RWPE2 (cell line): Measurements from ENCODE around the gene SPATA13.
"Not testable (repeated sequence)": the region's sequence is repeated elsewhere in the genome, so short reads cannot be mapped to it uniquely, and the experiment has no call there.

Experiments
- ATAC-seq: fragments of 200-7000 bp; cut with Tn5 transposase; 3 replicates; pipeline ENCODE4 v1.9.1; 2021; ENCODE audit warnings: low read depth
- DNase-seq: peaks from one replicate; pipeline ENCODE4 v3.0.0-alpha.2; 2020; ENCODE audit warnings: low spot score
- H3K27ac ChIP-seq: fragments of 450-650 bp; 2 replicates; pipeline ENCODE4 v1.5.1; 2017; ENCODE audit warnings: mild to moderate bottlenecking; ENCODE audit not compliant: poor library complexity, severe bottlenecking
- H3K27me3 ChIP-seq: fragments of 250-450 bp; sonication (Bioruptor Pico); 2 replicates; pipeline ENCODE4 v1.5.1; 2021; ENCODE audit warnings: mild to moderate bottlenecking, moderate library complexity; ENCODE audit not compliant: insufficient read depth, poor library complexity, severe bottlenecking
- H3K36me3 ChIP-seq: fragments of 250-450 bp; sonication (Bioruptor Pico); 2 replicates; pipeline ENCODE4 v1.5.1; 2020; ENCODE audit warnings: low read depth, mild to moderate bottlenecking, moderate library complexity
- H3K4me1 ChIP-seq: fragments of 250-450 bp; sonication (Bioruptor Pico); 2 replicates; pipeline ENCODE4 v1.5.1; 2021; ENCODE audit warnings: mild to moderate bottlenecking, moderate library complexity; ENCODE audit not compliant: insufficient read depth, poor library complexity, severe bottlenecking
- H3K4me3 ChIP-seq: fragments of 250-450 bp; sonication (Bioruptor Pico); 2 replicates; pipeline ENCODE4 v1.5.1; 2021; ENCODE audit warnings: mild to moderate bottlenecking, moderate library complexity; ENCODE audit not compliant: severe bottlenecking
- H3K9me3 ChIP-seq: fragments of 250-450 bp; sonication (Bioruptor Pico); 2 replicates; pipeline ENCODE4 v1.5.1; 2021; ENCODE audit warnings: mild to moderate bottlenecking, moderate library complexity; ENCODE audit not compliant: severe bottlenecking
- CTCF ChIP-seq: fragments of 450-650 bp; IDR thresholded peaks from one replicate; pipeline ENCODE4 v1.5.1; 2017; ENCODE audit warnings: mild to moderate bottlenecking, moderate library complexity; ENCODE audit not compliant: poor library complexity, severe bottlenecking

SPATA13 gene

DNA sequence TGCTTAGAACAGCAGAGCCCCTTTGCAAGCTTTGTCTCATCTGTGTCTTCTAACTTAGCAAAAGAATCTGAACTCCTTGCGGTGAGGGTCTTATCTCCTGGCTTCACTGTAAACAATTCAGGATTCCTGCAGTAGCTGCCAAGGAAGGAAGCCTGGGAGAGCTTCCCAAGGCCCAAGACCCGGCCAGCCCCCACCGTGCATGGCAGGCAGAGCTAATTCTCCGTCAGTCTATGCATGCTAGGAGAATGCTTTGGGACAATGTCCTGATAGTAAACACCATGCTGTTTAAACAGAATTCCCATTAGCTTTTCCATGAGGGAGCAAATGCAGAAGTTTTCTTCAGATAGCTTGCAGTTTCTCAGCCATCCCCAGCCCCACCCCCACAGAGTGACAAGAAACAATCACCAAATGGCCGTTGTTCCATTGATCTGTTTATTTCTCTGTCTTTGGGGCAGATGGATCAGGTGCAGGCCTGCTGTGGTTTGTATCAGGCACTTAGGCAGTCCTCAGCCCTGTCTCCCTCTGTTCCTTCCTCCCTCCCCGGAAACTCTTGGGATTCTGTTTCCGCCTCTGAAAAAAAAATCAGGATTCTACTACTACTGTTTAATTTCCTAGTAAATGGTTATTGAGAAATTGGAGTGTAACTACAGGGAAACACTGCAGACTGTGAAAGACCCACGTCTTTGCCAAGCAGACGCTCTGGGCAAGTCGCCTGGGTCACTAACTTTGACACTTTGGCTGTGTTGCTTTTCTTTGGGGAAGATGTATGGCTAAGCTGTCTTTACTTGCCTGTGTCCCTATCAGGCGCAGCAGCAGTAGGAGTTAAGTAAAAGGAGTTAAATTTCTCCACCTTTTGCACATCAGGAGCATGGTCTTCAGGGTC lies 40.7 kb upstream of the SPATA13 start:
- H3K27me3 ChIP-seq = no peaks in the 10 kb centered on the region
- H3K4me3 ChIP-seq = no peak overlapping the region
- DNase-seq (no peak), ATAC-seq (no peak)
- TF ChIP-seq CTCF = no peak
- H3K9me3 ChIP-seq = no peaks in the 10 kb centered on the region
- no peaks in the 10 kb centered on the region for H3K36me3 ChIP-seq
- no peaks in the 10 kb centered on the region for H3K4me1 ChIP-seq
- H3K27ac ChIP-seq = no peak overlapping the region

- not testable (repeated sequence) for H3K27ac ChIP-seq, H3K4me3 ChIP-seq, H3K27me3 ChIP-seq, H3K36me3 ChIP-seq, ATAC-seq, H3K9me3 ChIP-seq, H3K4me1 ChIP-seq, DNase-seq
Measured at GRCh38 chr13:24122045-24122444, 38.5 kb upstream of the SPATA13 start.

- Histone ChIP-seq H3K9me3 (no peaks in the 10 kb centered on the region), H3K27ac (no peak overlapping the region), H3K4me3 (no peak overlapping the region), H3K27me3 (no peaks in the 10 kb centered on the region), H3K36me3 (no peaks in the 10 kb centered on the region), H3K4me1 (no peaks in the 10 kb centered on the region)
- DNase-seq = no peak
- no peak for TF ChIP-seq CTCF
- ATAC-seq = no peak
Measured at GRCh38 chr13:24122569-24122968, 38.0 kb upstream of the SPATA13 start.

DNA sequence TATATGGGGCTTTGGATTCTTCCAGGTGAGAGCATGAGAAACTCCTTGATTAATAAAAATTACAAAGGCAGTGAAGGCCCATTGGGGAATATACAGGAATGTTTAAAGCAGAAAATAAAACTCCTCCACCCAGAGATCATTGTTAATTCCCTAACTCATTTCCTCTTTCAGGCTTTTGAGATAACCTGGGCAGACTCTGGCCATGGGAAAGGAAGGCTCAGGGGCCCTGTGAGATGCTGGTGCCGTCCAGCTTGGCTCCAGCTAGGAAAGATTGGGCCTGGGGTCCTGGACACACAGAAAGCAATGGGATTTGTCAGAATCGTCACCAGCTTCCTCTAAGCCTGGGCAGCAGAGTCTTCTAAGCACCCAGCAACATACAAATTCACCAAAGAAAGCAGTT lies 36.8 kb upstream of the SPATA13 start:
- H3K27me3 ChIP-seq = no peaks in the 10 kb centered on the region
- DNase-seq (no peak), ATAC-seq (no peak)
- H3K36me3 ChIP-seq = no peaks in the 10 kb centered on the region
- no peak overlapping the region for H3K27ac ChIP-seq
- no peaks in the 10 kb centered on the region for H3K4me1 ChIP-seq
- no peak for TF ChIP-seq CTCF
- no peak overlapping the region for H3K4me3 ChIP-seq
- no peaks in the 10 kb centered on the region for H3K9me3 ChIP-seq

GRCh38 chr13:24124789-24125476 lies 35.6 kb upstream of the SPATA13 start:
- DNase-seq (no peak), ATAC-seq (no peak)
- Histone ChIP-seq H3K9me3 (no peaks in the 10 kb centered on the region), H3K4me1 (no peaks in the 10 kb centered on the region), H3K36me3 (no peaks in the 10 kb centered on the region), H3K27ac (no peak overlapping the region), H3K27me3 (no peaks in the 10 kb centered on the region), H3K4me3 (no peak overlapping the region)
- TF ChIP-seq CTCF = no peak
